ENCODE measurements around the gene KLHL8.
A peak's percentile ranks its signal among the peaks of the same experiment; 100 is the strongest.
"Not testable (repeated sequence)": the region's sequence is repeated elsewhere in the genome, so short reads cannot be mapped to it uniquely, and the experiment has no call there.

KLHL8 gene

GRCh38 chr4:87228262-87228860 lies 7.9 kb upstream of the KLHL8 start:
- no peak for DNase-seq (ENCODE audit: low spot score)

- DNase-seq (ENCODE audit: low spot score) = no peak
Measured at GRCh38 chr4:87227751-87228151, 7.3 kb upstream of the KLHL8 start.

GRCh38 chr4:87225936-87226335 lies 5.5 kb upstream of the KLHL8 start:
- no peak for DNase-seq (ENCODE audit: low spot score)

- DNase-seq (ENCODE audit: low spot score) = no peak
Measured at GRCh38 chr4:87224141-87224923, 3.9 kb upstream of the KLHL8 start.

GRCh38 chr4:87219632-87220093 lies 755 bp downstream of the KLHL8 start:
- DNase-seq (ENCODE audit: low spot score) = no peak

- DNase-seq (ENCODE audit: low spot score) = not testable (repeated sequence)
Measured at GRCh38 chr4:87217235-87217763, 3.1 kb downstream of the KLHL8 start.

DNA sequence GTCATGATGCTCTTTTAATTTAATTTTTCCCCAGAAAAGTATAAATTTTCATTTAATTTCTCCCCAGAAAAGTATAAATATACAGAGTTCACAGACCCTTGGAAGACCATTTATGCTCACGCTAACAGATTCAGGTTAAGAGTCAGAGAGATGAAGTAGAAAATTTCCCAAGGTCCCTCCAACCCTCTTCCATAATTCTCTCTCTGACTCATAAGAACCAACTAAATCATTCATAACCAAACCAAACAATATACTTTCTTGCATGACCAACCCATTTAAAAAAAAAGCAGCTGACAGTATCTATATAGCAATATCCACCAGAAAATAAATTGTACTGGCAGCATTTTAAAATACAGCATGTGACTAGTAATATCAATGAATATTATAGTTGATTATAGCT lies 3.9 kb downstream of the KLHL8 start:
- DNase-seq (ENCODE audit: low spot score) = no peak

DNA sequence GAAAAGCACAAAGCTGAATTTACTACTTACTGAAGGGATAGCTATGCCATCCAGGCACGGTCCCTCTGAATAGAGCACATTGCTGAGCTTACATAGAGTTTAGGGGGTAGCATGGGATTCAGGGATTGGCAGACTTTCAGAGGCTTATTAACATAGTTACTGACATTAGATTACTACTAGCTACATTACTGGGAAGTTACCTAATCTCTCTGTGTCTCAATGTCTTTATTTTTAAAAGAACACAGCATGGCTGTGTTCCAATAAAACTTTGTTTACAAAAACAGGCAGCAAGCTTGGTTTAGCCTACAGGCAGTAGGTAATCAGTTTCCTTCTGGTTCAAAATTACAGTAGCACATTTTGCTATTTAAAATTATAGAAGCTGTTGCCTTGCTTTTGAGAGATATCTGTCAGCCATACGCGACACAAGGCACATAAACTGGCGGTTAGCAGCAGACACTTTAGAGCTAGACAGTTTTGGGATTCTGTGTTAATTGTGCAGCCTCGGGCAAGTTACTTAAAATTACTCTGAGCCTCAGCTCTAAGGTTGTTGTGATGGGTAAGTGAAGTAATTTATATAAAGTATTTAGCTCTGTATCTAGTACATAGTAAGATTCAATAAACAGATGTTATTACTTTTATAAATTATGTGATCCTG lies 6.9 kb downstream of the KLHL8 start:
- no peak for DNase-seq (ENCODE audit: low spot score)

- DNase-seq (ENCODE audit: low spot score) = no peak
Measured at GRCh38 chr4:87211249-87211952, 9.0 kb downstream of the KLHL8 start.

GRCh38 chr4:87209696-87210095 lies 10.7 kb downstream of the KLHL8 start:
- DNase-seq (ENCODE audit: low spot score) = peak; percentile 17

DNA sequence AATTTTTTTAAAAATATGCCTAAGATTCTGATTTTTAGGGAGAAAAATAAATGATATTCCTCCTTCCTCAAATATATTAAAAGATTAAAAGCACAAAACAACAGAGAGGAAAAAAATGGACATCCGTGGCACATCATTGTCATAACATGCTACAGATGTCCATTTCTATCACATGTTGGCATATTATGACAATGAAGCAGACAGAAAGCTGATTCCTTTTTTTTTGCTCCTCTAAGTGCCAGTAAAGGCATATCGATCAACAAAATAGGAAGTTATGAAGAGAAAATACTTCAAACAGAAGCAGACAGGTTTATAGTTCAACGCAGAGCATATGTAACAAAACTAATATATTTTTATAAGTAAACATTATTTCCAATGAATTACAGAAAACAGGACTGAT lies 11.2 kb downstream of the KLHL8 start:
- no peak for DNase-seq (ENCODE audit: low spot score)

GRCh38 chr4:87204559-87204958 lies 15.9 kb downstream of the KLHL8 start:
- no peak for DNase-seq (ENCODE audit: low spot score)

DNA sequence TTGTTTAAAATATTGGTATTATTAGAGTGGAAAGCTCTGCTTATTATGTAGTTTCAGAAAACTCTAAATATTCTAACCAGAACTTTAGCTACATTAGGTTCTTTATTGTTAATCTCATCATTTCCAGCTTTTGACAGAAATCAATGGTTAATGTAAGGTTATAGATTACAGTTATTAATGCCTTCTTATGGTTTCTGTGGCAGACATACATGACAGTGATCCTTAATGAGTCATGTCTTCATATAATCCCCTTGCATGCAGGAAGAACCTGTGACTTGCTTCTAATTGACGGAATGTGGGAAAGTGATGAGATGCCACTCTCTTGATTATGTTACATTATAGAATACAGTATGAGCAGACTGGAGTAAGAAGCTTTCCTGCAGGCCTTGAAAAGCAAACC lies 23.5 kb downstream of the KLHL8 start:
- no peak for DNase-seq (ENCODE audit: low spot score)

DNA sequence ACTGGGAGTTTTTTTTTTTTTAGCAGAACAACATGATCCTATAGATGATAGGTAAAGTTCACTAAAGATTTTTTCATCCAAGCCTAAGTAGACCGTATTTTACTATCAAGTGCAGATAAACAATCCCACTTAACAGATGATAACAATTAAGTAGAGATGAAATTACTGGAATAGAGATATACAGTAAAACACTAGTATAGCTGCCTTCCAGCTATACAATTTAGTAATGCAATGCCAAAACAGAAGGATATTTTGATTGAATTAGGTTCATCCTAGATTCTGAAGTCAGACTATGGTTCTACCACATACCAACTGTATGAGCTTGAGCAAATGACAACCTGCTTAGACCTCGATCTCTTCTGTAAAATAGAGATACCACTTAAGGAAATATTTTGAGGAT lies 24.3 kb downstream of the KLHL8 start:
- no peak for DNase-seq (ENCODE audit: low spot score)

DNA sequence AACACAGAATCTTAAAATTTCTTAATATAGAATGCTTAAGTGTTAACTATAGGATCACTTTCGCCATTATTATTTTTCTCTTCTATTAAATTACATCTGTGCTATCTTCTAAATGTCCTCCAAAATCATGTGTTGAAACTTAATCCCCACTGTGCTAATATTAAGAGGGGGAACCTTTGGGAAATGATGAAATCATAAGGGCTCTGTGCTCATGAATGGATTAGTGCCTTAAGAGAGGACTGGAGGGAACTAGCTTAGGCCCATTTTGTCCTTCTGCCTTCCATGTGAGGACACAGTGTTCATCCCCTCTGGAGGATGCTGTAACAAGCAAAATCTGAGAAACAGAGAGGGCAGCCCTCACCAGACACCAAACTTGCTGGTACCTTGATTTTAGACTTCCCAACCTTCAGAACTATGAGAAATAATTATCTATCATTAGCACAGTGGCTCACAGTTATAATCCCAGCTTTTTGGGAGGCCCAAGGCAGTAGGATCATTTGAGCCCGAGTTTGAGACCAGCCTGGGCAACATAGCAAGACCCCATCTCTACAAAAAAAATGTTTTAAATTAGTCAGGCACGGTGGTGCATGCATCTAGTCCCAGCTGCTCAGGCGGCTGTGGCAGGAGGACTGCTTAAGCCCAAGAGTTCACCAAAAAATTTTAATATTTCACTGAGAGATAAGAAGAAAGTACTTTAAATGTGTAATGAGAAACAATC lies 26.3 kb downstream of the KLHL8 start:
- no peak for DNase-seq (ENCODE audit: low spot score)

GRCh38 chr4:87192145-87192919 lies 28.1 kb downstream of the KLHL8 start:
- DNase-seq (ENCODE audit: low spot score) = no peak

DNA sequence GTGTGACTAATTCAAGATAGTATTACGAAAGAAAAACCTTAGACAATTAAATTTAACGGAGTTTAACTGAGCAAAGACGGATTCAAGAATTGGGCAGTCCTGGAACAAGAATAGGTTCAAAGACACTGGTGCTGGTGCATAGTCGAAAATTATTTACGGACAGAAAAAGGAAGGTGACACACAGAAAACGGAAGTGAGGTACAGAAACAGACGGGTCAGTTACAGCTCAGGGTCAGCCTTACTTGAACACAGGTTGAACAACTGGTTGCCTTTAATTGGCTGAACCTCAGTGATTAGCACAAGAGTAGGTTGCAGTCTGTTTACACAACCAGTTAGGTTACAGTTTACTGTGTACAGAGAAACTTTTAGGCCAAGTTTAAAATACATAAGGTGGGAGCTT lies 31.5 kb downstream of the KLHL8 start:
- DNase-seq (ENCODE audit: low spot score) = no peak

DNA sequence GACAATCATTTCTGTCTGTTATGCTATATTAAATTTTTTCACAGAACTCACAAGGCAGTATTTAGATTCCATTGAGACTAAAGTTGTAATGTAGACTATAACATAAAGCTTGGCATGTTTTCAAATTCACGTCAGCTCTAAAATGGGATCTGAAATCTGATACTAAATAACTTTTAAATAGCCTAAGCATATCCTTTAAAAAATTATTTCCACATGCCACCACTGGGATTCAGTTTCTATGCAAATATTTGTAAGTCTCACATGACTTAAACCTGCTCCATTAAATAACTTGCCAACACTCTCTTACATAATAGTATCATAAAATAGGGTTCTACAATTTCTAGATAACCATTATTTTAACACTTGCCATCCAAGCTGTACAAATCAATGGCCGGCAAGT lies 32.4 kb downstream of the KLHL8 start:
- DNase-seq (ENCODE audit: low spot score) = no peak

DNA sequence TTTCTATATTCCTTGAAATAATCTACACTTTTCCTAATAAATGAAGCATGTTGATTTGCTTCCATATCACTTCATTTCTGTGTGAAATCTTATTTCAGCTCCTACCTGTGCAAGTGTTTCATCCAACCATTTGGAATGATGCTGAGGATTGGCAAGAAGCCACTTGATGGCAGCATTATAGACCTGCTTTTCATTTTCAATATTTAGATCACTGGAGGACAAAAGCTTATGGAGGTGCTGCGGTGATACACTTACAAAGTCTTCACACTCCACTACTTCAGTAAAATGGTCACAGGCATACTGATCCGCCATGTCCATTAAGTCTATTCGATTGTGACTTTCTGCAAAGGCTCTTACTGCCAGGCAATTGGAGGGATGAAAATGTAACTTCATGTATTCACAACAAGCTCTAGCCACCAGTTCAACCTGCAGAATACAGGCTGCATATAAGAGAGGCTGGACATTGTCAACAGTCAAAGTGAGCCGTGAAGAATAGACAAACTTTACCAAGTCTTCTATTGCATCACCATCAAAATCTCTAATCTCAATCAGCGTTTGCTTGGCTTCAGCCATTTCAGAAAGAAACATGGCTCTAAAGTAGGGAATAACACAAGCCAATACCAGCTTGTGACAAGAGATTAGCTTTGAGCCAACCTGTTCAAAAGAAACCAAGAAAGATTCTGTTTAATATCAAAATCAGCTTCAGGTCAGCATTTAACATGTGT lies 35.1 kb downstream of the KLHL8 start:
- DNase-seq (ENCODE audit: low spot score) = no peak

- no peak for DNase-seq (ENCODE audit: low spot score)
Measured at GRCh38 chr4:87180767-87181166, 39.7 kb downstream of the KLHL8 start.
